ENCODE measurements around the gene TBC1D23.
"Not testable (repeated sequence)": the region's sequence is repeated elsewhere in the genome, so short reads cannot be mapped to it uniquely, and the experiment has no call there.

The TBC1D23 gene

DNA sequence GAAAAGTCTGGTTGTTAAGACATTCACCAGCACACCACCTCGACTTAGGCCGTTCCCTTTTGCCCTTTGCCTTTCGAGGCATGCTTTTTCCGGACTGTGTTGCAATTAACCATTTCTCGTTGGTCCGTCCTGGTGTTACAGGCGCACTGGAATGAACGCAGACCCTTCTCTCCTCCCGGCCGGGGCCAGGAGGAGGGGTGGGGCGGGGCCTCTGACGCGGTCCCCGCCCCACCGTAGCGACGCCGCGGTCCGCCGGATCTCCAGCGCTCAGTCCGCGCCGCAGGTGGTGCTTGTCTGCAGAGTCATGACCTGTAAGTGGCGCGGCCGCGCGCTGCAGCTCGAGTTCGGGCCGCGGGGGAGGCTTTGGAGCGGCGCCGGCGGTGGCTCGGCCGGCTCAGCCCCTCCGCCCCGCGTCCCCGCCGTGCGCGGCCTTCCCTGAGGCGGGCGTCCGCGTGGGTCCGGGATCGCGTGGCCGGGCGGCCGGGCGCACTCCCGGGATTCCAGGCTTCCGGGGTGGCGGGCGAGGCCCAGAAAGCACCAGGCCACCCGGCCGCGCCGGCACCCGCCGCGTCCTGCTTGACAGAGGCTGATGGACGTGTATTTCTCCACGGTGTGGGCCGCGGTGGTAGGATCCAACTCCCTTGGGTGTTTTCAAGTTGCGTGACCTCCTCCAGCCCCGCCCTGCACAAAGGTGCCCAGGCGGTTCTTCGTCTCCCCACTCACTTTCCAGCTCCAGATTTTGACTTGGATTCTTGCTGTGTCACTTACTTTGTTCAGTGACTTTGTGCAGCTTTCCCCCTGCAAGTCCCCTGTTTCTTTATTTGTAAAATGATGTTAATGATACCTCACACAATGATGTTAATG lies 73.9 kb downstream of the TBC1D23 start, which contains the start of gene NIT2:
Gene NIT2 (plus strand): TSS at position 270 of the 864 bp plus-strand sequence. CDS start 35 bp downstream, at position 305.
- H3K27ac ChIP-seq: peak within 1 kb of the TSS; percentile 79
- TF ChIP-seq, protein P1, sequence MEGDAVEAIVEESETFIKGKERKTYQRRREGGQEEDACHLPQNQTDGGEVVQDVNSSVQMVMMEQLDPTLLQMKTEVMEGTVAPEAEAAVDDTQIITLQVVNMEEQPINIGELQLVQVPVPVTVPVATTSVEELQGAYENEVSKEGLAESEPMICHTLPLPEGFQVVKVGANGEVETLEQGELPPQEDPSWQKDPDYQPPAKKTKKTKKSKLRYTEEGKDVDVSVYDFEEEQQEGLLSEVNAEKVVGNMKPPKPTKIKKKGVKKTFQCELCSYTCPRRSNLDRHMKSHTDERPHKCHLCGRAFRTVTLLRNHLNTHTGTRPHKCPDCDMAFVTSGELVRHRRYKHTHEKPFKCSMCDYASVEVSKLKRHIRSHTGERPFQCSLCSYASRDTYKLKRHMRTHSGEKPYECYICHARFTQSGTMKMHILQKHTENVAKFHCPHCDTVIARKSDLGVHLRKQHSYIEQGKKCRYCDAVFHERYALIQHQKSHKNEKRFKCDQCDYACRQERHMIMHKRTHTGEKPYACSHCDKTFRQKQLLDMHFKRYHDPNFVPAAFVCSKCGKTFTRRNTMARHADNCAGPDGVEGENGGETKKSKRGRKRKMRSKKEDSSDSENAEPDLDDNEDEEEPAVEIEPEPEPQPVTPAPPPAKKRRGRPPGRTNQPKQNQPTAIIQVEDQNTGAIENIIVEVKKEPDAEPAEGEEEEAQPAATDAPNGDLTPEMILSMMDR (IDR thresholded peaks at IDR 0.05): 0 out of 2 replicates have a peak, but pooled peaks have one; percentile 16
- no peak for TF ChIP-seq ZFX (IDR thresholded peaks at IDR 0.05; ENCODE audit: borderline replicate concordance)

DNA sequence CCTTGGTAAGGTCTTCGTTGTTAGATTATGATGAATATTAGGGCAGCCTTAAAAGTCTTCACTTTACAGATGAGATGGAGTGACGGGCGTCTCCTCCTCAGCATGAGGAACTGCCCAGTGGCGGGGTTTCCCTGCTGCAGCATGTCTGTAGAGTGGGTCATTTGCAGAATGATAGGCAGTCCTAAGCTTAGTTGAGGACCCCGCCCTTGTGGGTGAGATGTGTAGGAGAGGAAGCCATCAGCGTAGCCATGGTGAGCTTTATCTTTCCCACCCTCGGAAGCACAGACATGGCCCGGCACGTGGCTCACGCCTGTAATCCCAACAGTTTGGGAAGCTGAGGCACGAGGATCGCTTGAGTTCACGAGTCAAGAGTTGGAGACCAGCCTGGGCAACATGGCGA lies 74.6 kb downstream of the TBC1D23 start:
- H3K27ac ChIP-seq: peak overlapping the region; percentile 79
- no peak for TF ChIP-seq ZFX (IDR thresholded peaks at IDR 0.05; ENCODE audit: borderline replicate concordance)
- TF ChIP-seq, protein P1 (IDR thresholded peaks at IDR 0.05): no peak

DNA sequence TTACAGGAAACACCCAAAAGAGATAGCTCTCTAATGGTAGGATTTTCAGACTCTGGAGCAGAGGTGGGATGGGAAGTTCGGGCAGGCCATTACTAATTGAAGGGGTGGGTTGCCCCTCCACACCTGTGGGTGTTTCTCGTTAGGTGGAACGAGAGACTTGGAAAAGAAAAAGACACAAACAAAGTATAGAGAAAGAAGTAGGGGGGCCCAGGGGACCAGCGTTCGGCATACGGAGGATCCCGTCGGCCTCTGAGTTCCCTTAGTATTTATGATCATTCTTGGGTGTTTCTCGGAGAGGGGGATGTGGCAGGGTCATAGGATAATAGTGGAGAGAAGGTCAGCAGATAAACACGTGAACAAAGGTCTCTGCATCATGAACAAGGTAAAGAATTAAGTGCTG lies 75.4 kb downstream of the TBC1D23 start:
- H3K27ac ChIP-seq: not testable (repeated sequence)

DNA sequence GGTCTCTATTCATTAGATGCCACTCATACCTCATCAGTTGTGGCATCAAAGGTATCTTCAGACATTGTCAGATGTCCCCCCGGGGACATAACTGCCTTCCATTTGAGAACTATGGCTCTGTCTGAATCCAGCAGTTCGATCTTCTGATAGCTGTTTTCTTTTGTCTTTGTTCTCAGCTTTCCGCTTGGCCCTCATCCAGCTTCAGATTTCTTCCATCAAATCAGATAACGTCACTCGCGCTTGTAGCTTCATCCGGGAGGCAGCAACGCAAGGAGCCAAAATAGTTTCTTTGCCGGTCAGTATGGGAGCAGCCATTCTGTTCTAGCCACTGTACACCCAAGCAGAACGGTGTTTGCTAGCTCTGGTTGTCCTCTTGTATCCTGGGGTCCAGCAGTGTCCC lies 78.1 kb downstream of the TBC1D23 start:
- H3K27ac ChIP-seq: no peak overlapping the region
- TF ChIP-seq, protein P1 (IDR thresholded peaks at IDR 0.05): no peak
- TF ChIP-seq ZFX (IDR thresholded peaks at IDR 0.05; ENCODE audit: borderline replicate concordance): no peak

DNA sequence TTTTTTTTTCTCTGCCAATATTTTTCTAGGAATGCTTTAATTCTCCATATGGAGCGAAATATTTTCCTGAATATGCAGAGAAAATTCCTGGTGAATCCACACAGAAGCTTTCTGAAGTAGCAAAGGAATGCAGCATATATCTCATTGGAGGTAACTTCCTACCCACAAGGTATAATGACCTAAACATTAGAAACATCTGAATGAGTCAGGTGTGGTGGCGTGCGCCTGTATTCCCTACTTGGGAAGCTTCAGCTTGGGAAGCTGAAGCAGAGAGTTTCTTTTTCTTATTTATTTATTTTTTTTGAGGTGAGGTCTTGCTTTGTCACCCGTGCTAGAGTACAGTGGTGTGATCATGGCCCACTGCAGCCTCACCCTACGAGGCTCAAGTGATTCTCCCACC lies 79.0 kb downstream of the TBC1D23 start:
- H3K27ac ChIP-seq: no peak overlapping the region
- TF ChIP-seq, protein P1 (IDR thresholded peaks at IDR 0.05): no peak
- TF ChIP-seq ZFX (IDR thresholded peaks at IDR 0.05; ENCODE audit: borderline replicate concordance): no peak

DNA sequence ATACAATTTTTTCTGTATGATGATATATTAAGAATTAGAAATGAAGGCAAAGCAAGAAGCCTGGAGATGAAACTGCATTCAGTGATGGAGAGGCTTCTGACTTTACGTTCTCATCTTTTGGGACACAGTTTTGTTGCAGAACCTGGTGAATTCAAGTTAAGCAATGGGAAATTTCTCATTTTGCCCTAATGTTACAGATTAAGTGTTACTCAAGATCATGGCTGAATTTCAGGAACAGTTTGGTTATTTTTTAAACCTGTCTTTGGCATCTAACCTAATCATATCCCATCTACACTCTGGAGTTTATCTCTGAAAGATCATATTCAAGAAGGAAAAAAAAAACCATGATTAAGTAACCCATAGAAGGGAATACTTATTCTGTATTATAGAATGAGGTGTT lies 79.7 kb downstream of the TBC1D23 start:
- H3K27ac ChIP-seq: no peak overlapping the region
- TF ChIP-seq ZFX (IDR thresholded peaks at IDR 0.05; ENCODE audit: borderline replicate concordance): no peak
- TF ChIP-seq, protein P1 (IDR thresholded peaks at IDR 0.05): no peak

DNA sequence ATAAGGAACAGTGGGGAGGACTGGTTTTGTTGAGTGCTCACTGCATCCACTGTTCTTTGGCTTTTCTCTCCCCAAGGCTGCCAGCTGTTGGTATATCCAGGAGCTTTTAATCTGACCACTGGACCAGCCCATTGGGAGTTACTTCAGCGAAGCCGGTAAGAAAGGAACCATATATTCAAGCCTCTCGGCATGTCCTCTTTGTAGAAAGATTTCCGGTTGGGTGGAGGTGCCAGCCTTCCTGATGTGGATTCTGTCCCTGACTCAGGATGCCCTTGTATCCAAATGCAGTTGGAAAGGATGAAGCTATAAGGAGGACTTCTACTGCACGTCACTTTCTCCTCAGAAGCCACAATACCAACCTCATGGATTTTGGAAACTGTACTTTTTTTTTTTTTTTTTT lies 87.9 kb downstream of the TBC1D23 start:
- TF ChIP-seq, protein P1 (IDR thresholded peaks at IDR 0.05): no peak
- no peak for TF ChIP-seq ZFX (IDR thresholded peaks at IDR 0.05; ENCODE audit: borderline replicate concordance)
- H3K27ac ChIP-seq: no peak overlapping the region

DNA sequence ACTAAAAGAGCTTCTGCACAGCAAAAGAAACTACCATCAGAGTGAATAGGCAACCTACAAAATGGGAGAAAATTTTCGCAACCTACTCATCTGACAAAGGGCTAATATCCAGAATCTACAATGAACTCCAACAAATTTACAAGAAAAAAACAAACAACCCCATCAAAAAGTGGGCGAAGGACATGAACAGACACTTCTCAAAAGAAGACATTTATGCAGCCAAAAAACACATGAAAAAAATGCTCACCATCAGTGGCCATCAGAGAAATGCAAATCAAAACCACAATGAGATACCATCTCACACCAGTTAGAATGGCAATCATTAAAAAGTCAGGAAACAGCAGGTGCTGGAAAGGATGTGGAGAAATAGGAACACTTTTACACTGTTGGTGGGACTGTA lies 91.0 kb downstream of the TBC1D23 start:
- H3K27ac ChIP-seq: not testable (repeated sequence)
